Caco-2 (cell line): ENCODE results near the gene TTC28. TPM values are rescaled to one million over a fixed set of nuclear protein-coding genes. Genes with fewer than 3 reads are reported as not detected.

Source experiments
- BruUV-seq: library from RNA; stranded (reverse); fragments of 400-500 nt; replicated peaks from 2 replicates; lab custom pipeline; 2021; lab: Mats Ljungman, UMichigan
- CTCF ChIA-PET: fragments of 300-600 bp; sonication (Branson Sonifier 250); formaldehyde crosslinking; loops from one replicate; lab custom pipeline; 2022; ENCODE audit warnings: antibody characterized with exemption; lab: Charles Lee
- POLR2A ChIA-PET: fragments of 300-600 bp; sonication (Branson Sonifier 250); formaldehyde crosslinking; loops from one replicate; lab custom pipeline; 2022; ENCODE audit warnings: antibody characterized with exemption; lab: Charles Lee
- DNase-seq, 2 experiments: peaks; one replicate each; pipeline versions ENCODE4 v3.0.0 to v3.0.0-alpha.2; 2020 to 2022
- H3K27me3 ChIP-seq: replicated peaks from 2 replicates; pipeline ENCODE4 v1.6.0; 2011; ENCODE audit warnings: low read length; ENCODE audit not compliant: control insufficient read depth, insufficient read depth
- H3K36me3 ChIP-seq: 2 replicates; pipeline ENCODE4 v1.5.1; 2011; ENCODE audit warnings: low read length; ENCODE audit not compliant: control insufficient read depth, insufficient read depth
- H3K4me1 ChIP-seq: fragments of 250-450 bp; sonication (Bioruptor Pico); 2 replicates; pipeline ENCODE4 v1.5.1; 2020; ENCODE audit warnings: mild to moderate bottlenecking
- H3K4me3 ChIP-seq: 2 replicates; pipeline ENCODE4 v1.5.1; 2011; ENCODE audit warnings: low read depth, mild to moderate bottlenecking, control low read depth, low read length
- H3K9me3 ChIP-seq: fragments of 250-450 bp; sonication (Bioruptor Pico); 2 replicates; pipeline ENCODE4 v1.5.1; 2020; ENCODE audit warnings: mild to moderate bottlenecking, moderate library complexity
- H3K27ac Mint-ChIP-seq: one replicate; pipeline ENCODE4 v1.8.0; 2022; ENCODE audit warnings: mixed read lengths; ENCODE audit not compliant: unreplicated experiment
- H3K27me3 Mint-ChIP-seq: one replicate; pipeline ENCODE4 v1.8.0; 2022; ENCODE audit warnings: mixed read lengths; ENCODE audit not compliant: insufficient read depth, unreplicated experiment
- H3K36me3 Mint-ChIP-seq: one replicate; pipeline ENCODE4 v1.8.0; 2022; ENCODE audit warnings: mild to moderate bottlenecking, mixed read lengths; ENCODE audit not compliant: insufficient read depth, unreplicated experiment
- H3K4me1 Mint-ChIP-seq: one replicate; pipeline ENCODE4 v1.8.0; 2022; ENCODE audit warnings: low read depth, mixed read lengths; ENCODE audit not compliant: unreplicated experiment
- H3K4me3 Mint-ChIP-seq: one replicate; pipeline ENCODE4 v1.8.0; 2022; ENCODE audit warnings: mild to moderate bottlenecking, moderate library complexity, mixed read lengths; ENCODE audit not compliant: unreplicated experiment
- H3K9me3 Mint-ChIP-seq: one replicate; pipeline ENCODE4 v1.8.0; 2022; ENCODE audit warnings: mixed read lengths; ENCODE audit not compliant: unreplicated experiment
- CTCF ChIP-seq, 2 experiments: fragments of 200-600 bp in 1 of 2; IDR thresholded peaks; 1 replicate in 1 of 2; 2 replicates in 1 of 2; pipeline versions ENCODE4 v1.5.1 to v1.8.0; 2011 to 2022; ENCODE audit warnings: antibody characterized with exemption in 1 of 2, control low read depth in 1 of 2, inconsistent platforms in 1 of 2, low read depth in 1 of 2, low read length in 1 of 2, mild to moderate bottlenecking in 1 of 2, moderate library complexity in 1 of 2; ENCODE audit not compliant: insufficient read depth in 1 of 2, severe bottlenecking in 1 of 2, unreplicated experiment in 1 of 2
- intact Hi-C: fragments of 100-400 bp; cut with micrococcal nuclease; formaldehyde crosslinking; loops from one replicate; pipeline ENCODE4 v1.10.0; 2022; ENCODE audit not compliant: unreplicated experiment
- total RNA-seq: library from RNA; stranded (reverse); gene quantifications from 2 replicates; pipeline ENCODE4 v1.2.3, GENCODE V29; 2022

The TTC28 gene
- total RNA-seq, 1 experiment from 2014 or later = 12.0 TPM

- Mint-ChIP-seq H3K9me3 (no peaks in the 10 kb centered on the region), H3K4me3 (no peak overlapping the region), H3K27me3 (peaks cover 3% of the 10 kb centered on the region), H3K4me1 (no peaks in the 10 kb centered on the region), H3K36me3 (no peaks in the 10 kb centered on the region), H3K27ac (no peak overlapping the region)
- intact Hi-C loops = no loop called here
- H3K27me3 ChIP-seq = no peaks in the 10 kb centered on the region
- no peaks in the 10 kb centered on the region for H3K4me1 ChIP-seq
- H3K36me3 ChIP-seq = no peaks in the 10 kb centered on the region
- no peak overlapping the region for H3K4me3 ChIP-seq
- no peak for TF ChIP-seq CTCF (IDR thresholded peaks at IDR 0.05; ENCODE audit: insufficient read depth in 1 of 2, low read depth in 1 of 2, low read length in 1 of 2, severe bottlenecking in 1 of 2, unreplicated experiment in 1 of 2)
- H3K9me3 ChIP-seq = no peaks in the 10 kb centered on the region
- no peak for DNase-seq
- BruUV-seq = no TSS peak
- POLR2A ChIA-PET = no interaction called here
- CTCF ChIA-PET = no interaction called here
Observed at GRCh38 chr22:28058036-28058435, 621.6 kb downstream of the TTC28 start.

- no peaks in the 10 kb centered on the region for H3K4me1 Mint-ChIP-seq
- H3K4me1 ChIP-seq = no peaks in the 10 kb centered on the region
- ChIA-PET CTCF (no interaction called here), POLR2A (no interaction called here)
- H3K4me3 Mint-ChIP-seq = no peak overlapping the region
- no TSS peak for BruUV-seq
- H3K36me3 ChIP-seq = no peaks in the 10 kb centered on the region
- H3K27ac Mint-ChIP-seq = no peak overlapping the region
- intact Hi-C loops = no loop called here
- peaks cover 3% of the 10 kb centered on the region for H3K27me3 Mint-ChIP-seq
- TF ChIP-seq CTCF (IDR thresholded peaks at IDR 0.05; ENCODE audit: insufficient read depth in 1 of 2, low read depth in 1 of 2, low read length in 1 of 2, severe bottlenecking in 1 of 2, unreplicated experiment in 1 of 2) = no peak
- no peak for DNase-seq
- H3K27me3 ChIP-seq = no peaks in the 10 kb centered on the region
- no peaks in the 10 kb centered on the region for H3K9me3 Mint-ChIP-seq
- H3K9me3 ChIP-seq = no peaks in the 10 kb centered on the region
- H3K36me3 Mint-ChIP-seq = no peaks in the 10 kb centered on the region
- H3K4me3 ChIP-seq = no peak overlapping the region
Observed at GRCh38 chr22:28054819-28055208, 624.8 kb downstream of the TTC28 start.

GRCh38 chr22:28053896-28054818 lies 625.5 kb downstream of the TTC28 start:
- Histone ChIP-seq H3K36me3 (no peaks in the 10 kb centered on the region), H3K4me3 (no peak overlapping the region), H3K27me3 (no peaks in the 10 kb centered on the region), H3K4me1 (no peaks in the 10 kb centered on the region), H3K9me3 (no peaks in the 10 kb centered on the region)
- no peak overlapping the region for H3K27ac Mint-ChIP-seq
- intact Hi-C loops = no loop called here
- no peak overlapping the region for H3K4me3 Mint-ChIP-seq
- CTCF ChIA-PET = no interaction called here
- peaks cover 3% of the 10 kb centered on the region for H3K27me3 Mint-ChIP-seq
- no peaks in the 10 kb centered on the region for H3K36me3 Mint-ChIP-seq
- no peak for TF ChIP-seq CTCF (IDR thresholded peaks at IDR 0.05; ENCODE audit: insufficient read depth in 1 of 2, low read depth in 1 of 2, low read length in 1 of 2, severe bottlenecking in 1 of 2, unreplicated experiment in 1 of 2)
- no peak for DNase-seq
- no peaks in the 10 kb centered on the region for H3K4me1 Mint-ChIP-seq
- POLR2A ChIA-PET = no interaction called here
- H3K9me3 Mint-ChIP-seq = no peaks in the 10 kb centered on the region
- no TSS peak for BruUV-seq
